Vagina (tissue), 2 donors: Measurements from ENCODE around the gene FRMD3. TPM values are rescaled to one million over a fixed set of nuclear protein-coding genes. Genes with fewer than 3 reads are reported as not detected.
A peak's percentile ranks its signal among the peaks of the same experiment; 100 is the strongest.

Source experiments
- DNase-seq, 2 donors: peaks; one replicate each; pipeline ENCODE4 v3.0.0-alpha.2; 2017; ENCODE audit errors: extremely low spot score in 2 of 2
- H3K27ac ChIP-seq: fragments of 200-600 bp; sonication (generic); one replicate; pipeline ENCODE4 v1.5.1; 2019
- H3K27me3 ChIP-seq: fragments of 200-600 bp; sonication (generic); one replicate; pipeline ENCODE4 v1.5.1; 2019
- H3K36me3 ChIP-seq, 2 donors: fragments of 200-600 bp; sonication (generic); one replicate each; pipeline ENCODE4 v1.5.1; 2017 to 2019
- H3K4me1 ChIP-seq: fragments of 200-600 bp; sonication (generic); one replicate; pipeline ENCODE4 v1.5.1; 2019
- H3K4me3 ChIP-seq, 2 donors: fragments of 200-600 bp; sonication (generic); 1 replicate in 1 of 2; 2 replicates in 1 of 2; pipeline ENCODE4 v1.5.1; 2016 to 2019
- H3K9me3 ChIP-seq: fragments of 200-600 bp; sonication (generic); one replicate; pipeline ENCODE4 v1.5.1; 2019
- POLR2A ChIP-seq, 2 donors: fragments of 450-650 bp; IDR thresholded peaks; one replicate each; pipeline ENCODE4 v1.6.1; 2017; ENCODE audit warnings: antibody characterized with exemption in 2 of 2, mild to moderate bottlenecking in 2 of 2, moderate library complexity in 2 of 2
- POLR2AphosphoS5 ChIP-seq, 2 donors: sonication (generic); formaldehyde crosslinking; IDR thresholded peaks; one replicate each; pipeline ENCODE4 v1.9.0; 2017; ENCODE audit warnings: antibody characterized with exemption in 2 of 2, mild to moderate bottlenecking in 2 of 2, low read depth in 1 of 2; ENCODE audit not compliant: insufficient read depth in 1 of 2
- intact Hi-C: fragments of 100-400 bp; cut with DNase I; formaldehyde crosslinking; loops from one replicate; pipeline ENCODE4 v1.15.1; 2023
- total RNA-seq: library from RNA; depleted of rRNA; stranded (reverse); fragments of >200 nt; gene quantifications from one replicate; pipeline ENCODE4 v1.2.3, GENCODE V29; 2016
- TF ChIP-seq, protein P1 (sequence below), 3 experiments: fragments of 450-650 bp in 2 of 3; fragments of 200-600 bp in 1 of 3; sonication (generic) in 1 of 3; IDR thresholded peaks; one replicate each; pipeline ENCODE4 v1.5.1; 2017 to 2019; ENCODE audit warnings: antibody characterized with exemption in 3 of 3, mild to moderate bottlenecking in 2 of 3, moderate library complexity in 2 of 3

Gene FRMD3
- total RNA-seq, 1 donor from 2014 or later: 13.8 TPM

DNA sequence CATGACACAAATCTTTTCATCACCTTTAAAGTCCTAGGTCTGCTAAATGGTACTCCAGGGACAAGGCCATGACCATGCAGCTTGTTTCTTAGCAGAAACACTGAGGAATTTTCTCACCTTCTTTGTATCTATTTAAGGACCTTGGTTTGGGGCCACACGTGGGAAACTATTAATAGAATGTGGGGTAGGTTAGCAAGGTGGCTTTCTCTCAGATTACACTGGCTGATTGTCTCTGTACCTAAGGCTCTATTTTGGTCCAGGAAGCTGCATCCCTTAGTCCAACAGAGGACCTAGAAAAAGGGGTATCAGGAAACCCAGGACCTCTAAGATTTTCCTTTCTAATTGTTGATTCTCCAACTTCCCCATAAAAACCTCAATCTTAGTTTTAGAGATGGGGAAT, 36.3 kb upstream of the FRMD3 start:
- Histone ChIP-seq H3K36me3 (no peaks in the 10 kb centered on the region), H3K4me3 (no peak overlapping the region), H3K27ac (no peak overlapping the region), H3K9me3 (no peaks in the 10 kb centered on the region), H3K27me3 (no peaks in the 10 kb centered on the region), H3K4me1 (no peaks in the 10 kb centered on the region)
- DNase-seq: no peak
- intact Hi-C loops: no loop called here
- TF ChIP-seq POLR2AphosphoS5 (IDR thresholded peaks at IDR 0.05; ENCODE audit: insufficient read depth in 1 of 2, low read depth in 1 of 2) (no peak), POLR2A (IDR thresholded peaks at IDR 0.05) (no peak)
- TF ChIP-seq, protein P1, sequence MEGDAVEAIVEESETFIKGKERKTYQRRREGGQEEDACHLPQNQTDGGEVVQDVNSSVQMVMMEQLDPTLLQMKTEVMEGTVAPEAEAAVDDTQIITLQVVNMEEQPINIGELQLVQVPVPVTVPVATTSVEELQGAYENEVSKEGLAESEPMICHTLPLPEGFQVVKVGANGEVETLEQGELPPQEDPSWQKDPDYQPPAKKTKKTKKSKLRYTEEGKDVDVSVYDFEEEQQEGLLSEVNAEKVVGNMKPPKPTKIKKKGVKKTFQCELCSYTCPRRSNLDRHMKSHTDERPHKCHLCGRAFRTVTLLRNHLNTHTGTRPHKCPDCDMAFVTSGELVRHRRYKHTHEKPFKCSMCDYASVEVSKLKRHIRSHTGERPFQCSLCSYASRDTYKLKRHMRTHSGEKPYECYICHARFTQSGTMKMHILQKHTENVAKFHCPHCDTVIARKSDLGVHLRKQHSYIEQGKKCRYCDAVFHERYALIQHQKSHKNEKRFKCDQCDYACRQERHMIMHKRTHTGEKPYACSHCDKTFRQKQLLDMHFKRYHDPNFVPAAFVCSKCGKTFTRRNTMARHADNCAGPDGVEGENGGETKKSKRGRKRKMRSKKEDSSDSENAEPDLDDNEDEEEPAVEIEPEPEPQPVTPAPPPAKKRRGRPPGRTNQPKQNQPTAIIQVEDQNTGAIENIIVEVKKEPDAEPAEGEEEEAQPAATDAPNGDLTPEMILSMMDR (IDR thresholded peaks at IDR 0.05): no peak

DNA sequence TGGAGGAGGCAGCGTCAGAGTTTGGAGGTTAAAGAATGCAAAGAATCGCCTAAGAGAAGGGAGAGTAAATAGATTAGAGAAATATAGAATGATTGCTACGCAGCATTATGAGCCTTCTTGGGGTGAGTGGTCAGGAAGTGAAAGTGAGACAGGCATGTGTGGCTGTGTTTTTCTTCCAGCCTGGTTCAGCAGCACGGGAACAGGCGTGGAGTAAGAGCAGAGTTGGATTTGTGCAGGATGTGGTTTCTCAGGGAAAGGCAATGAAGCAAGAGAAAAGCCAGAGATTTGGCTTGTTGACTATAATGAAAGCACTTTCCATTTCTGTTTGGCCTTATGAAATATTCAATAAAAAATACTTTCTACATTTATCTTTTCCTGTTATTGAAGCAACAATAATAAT, 34.3 kb upstream of the FRMD3 start:
- Histone ChIP-seq H3K4me1 (no peaks in the 10 kb centered on the region), H3K27me3 (no peaks in the 10 kb centered on the region), H3K9me3 (no peaks in the 10 kb centered on the region), H3K4me3 (no peak overlapping the region), H3K36me3 (no peaks in the 10 kb centered on the region), H3K27ac (no peak overlapping the region)
- TF ChIP-seq, protein P1 (IDR thresholded peaks at IDR 0.05): no peak
- TF ChIP-seq POLR2AphosphoS5 (IDR thresholded peaks at IDR 0.05; ENCODE audit: insufficient read depth in 1 of 2, low read depth in 1 of 2): no peak
- TF ChIP-seq POLR2A (IDR thresholded peaks at IDR 0.05): no peak
- no peak for DNase-seq
- intact Hi-C loops: no loop called here

DNA sequence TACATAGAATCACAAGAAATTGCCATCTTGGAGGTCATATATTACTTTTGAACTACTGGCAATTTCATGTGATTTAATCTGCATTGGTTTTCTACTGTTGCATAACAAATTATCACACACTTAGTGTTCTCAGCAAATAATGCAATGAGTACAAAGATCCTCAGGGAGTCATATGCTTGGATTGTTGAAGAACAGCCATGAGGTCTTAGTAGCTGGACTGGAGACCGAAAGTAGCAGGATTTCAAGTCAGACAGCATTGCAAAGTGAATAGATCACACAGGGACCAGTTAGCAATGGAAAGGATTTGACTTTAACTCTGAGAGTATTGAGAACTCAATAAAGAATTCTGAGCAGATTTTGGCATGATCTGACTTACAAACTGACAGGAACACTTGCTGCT, 32.2 kb upstream of the FRMD3 start:
- Histone ChIP-seq H3K4me3 (no peak overlapping the region), H3K27ac (no peak overlapping the region), H3K27me3 (no peaks in the 10 kb centered on the region), H3K4me1 (no peaks in the 10 kb centered on the region), H3K36me3 (no peaks in the 10 kb centered on the region), H3K9me3 (no peaks in the 10 kb centered on the region)
- intact Hi-C loops: no loop called here
- no peak for DNase-seq
- peak in 1 of 2 donors; percentile 33 for TF ChIP-seq POLR2AphosphoS5 (IDR thresholded peaks at IDR 0.05; ENCODE audit: insufficient read depth in 1 of 2, low read depth in 1 of 2)
- TF ChIP-seq, protein P1 (IDR thresholded peaks at IDR 0.05): no peak

DNA sequence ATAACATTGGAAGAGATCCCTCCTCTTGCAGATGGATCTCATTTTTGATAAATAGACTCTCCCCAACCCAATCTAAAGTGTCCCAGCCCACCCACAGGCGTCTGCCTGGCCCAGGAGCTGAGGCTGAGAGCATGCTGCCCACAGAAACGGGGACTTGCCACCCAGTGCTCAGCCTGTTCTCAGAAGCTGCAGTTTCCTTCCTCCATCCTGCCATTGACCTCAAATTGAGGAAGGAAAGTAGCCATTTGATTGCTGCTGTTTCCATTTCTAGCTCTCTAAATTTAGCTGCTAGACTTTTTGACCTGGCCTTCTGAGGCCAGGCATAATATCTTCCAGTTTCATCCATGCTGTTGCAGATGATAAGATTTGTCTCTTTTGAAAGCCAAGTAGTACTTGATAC, 31.1 kb upstream of the FRMD3 start:
- Histone ChIP-seq H3K4me1 (no peaks in the 10 kb centered on the region), H3K4me3 (no peak overlapping the region), H3K27me3 (no peaks in the 10 kb centered on the region), H3K9me3 (no peaks in the 10 kb centered on the region), H3K36me3 (no peaks in the 10 kb centered on the region), H3K27ac (no peak overlapping the region)
- DNase-seq: no peak
- intact Hi-C loops: no loop called here
- TF ChIP-seq, protein P1 (IDR thresholded peaks at IDR 0.05): no peak
- TF ChIP-seq POLR2A (IDR thresholded peaks at IDR 0.05): no peak
- no peak for TF ChIP-seq POLR2AphosphoS5 (IDR thresholded peaks at IDR 0.05; ENCODE audit: insufficient read depth in 1 of 2, low read depth in 1 of 2)

DNA sequence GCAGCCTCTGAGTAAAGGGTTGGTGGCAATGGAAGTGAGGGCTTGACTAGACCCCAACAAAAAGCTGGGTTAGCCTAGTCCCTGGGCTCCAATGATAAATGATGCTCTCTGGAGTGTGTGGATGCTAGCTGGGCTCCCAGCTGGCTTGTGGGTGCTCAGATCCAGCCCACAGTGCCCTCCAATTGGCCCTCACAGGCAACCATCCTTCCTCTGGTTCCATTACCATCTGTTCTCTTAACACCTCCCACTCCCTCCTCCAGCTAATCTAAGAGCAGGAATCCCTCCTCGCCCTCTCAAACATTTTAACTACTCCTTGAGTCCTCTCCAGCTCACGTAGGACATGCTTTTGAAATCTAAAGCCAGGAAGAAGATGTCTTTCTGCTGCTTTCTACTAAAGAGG, 25.2 kb upstream of the FRMD3 start:
- H3K4me1 ChIP-seq: no peaks in the 10 kb centered on the region
- TF ChIP-seq POLR2A (IDR thresholded peaks at IDR 0.05): no peak
- TF ChIP-seq POLR2AphosphoS5 (IDR thresholded peaks at IDR 0.05; ENCODE audit: insufficient read depth in 1 of 2, low read depth in 1 of 2): no peak
- TF ChIP-seq, protein P1 (IDR thresholded peaks at IDR 0.05): no peak
- intact Hi-C loops: no loop called here
- no peaks in the 10 kb centered on the region for H3K9me3 ChIP-seq
- no peak overlapping the region for H3K27ac ChIP-seq
- DNase-seq: no peak
- no peak overlapping the region for H3K4me3 ChIP-seq
- no peaks in the 10 kb centered on the region for H3K36me3 ChIP-seq
- no peaks in the 10 kb centered on the region for H3K27me3 ChIP-seq
